ENCODE measurements around the gene RPL11.
"Not testable (repeated sequence)": the region's sequence is repeated elsewhere in the genome, so short reads cannot be mapped to it uniquely, and the experiment has no call there.

RPL11 gene

GRCh38 chr1:23732363-23733224 lies 41.0 kb downstream of the RPL11 start:
- DNase-seq (ENCODE audit: low read depth) = peak; percentile 65

- not testable (repeated sequence) for DNase-seq (ENCODE audit: low read depth)
Observed at GRCh38 chr1:23733281-23733680, 41.7 kb downstream of the RPL11 start.

- no peak for DNase-seq (ENCODE audit: low read depth)
Observed at GRCh38 chr1:23736437-23737134, 45.0 kb downstream of the RPL11 start.

- DNase-seq (ENCODE audit: low read depth) = no peak
Observed at GRCh38 chr1:23741609-23742008, 50.0 kb downstream of the RPL11 start.

- DNase-seq (ENCODE audit: low read depth) = peak; percentile 34
Observed at GRCh38 chr1:23742670-23743286, 51.2 kb downstream of the RPL11 start.

GRCh38 chr1:23743287-23744152 lies 51.9 kb downstream of the RPL11 start, which contains the start of gene ELOA:
TSS of gene ELOA (plus strand) at chr1:23743471. CDS start at chr1:23743504, 33 bp downstream.
- peak; percentile 49 for DNase-seq (ENCODE audit: low read depth)

- DNase-seq (ENCODE audit: low read depth) = peak; percentile 65
Observed at GRCh38 chr1:23745515-23745914, 53.9 kb downstream of the RPL11 start.

All from amniotic epithelial cell (primary cell).